GM23248 (cell line): ENCODE results near the gene KRT36.

Experiments used
- EZH2 ChIP-seq: fragments of 200-600 bp; sonication (generic); IDR thresholded peaks from 2 replicates; pipeline ENCODE4 v1.6.1; 2018; ENCODE audit warnings: antibody characterized with exemption, mild to moderate bottlenecking; ENCODE audit not compliant: insufficient read depth, poor library complexity, severe bottlenecking
- EZH2phosphoT487 ChIP-seq: fragments of 200-600 bp; sonication (generic); IDR thresholded peaks from 2 replicates; pipeline ENCODE4 v1.6.1; 2018; ENCODE audit warnings: antibody characterized with exemption, moderate library complexity, mild to moderate bottlenecking, low read depth; ENCODE audit not compliant: insufficient read depth

DNA sequence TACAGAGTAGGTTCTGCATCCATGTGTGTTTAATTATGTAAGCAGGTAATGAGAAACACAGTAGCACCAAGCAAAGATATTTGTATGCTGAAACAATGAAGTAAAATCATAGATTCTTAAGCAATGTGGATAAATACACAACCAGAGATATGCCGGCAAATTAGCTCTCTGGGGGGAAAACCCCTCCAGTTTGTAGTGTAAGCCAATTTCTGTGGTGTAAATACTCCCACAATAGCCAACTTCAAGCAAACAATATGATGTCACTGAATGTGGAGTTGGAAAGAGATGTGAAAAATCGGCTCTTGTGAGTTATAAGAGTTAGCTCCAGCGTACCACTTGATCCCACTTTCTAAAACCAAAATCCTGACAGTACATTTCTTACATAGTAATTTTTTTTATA, 45.1 kb downstream of the KRT36 start:
- TF ChIP-seq EZH2, result no peak
- no peak for TF ChIP-seq EZH2phosphoT487
